Measurements from ENCODE around the gene PSMC3.

The PSMC3 gene

GRCh38 chr11:47413351-47413750 lies 12.9 kb downstream of the PSMC3 start:
- Histone ChIP-seq H3K9ac (ENCODE audit: insufficient read length, low read depth) (no peak overlapping the region), H3K27me3 (ENCODE audit: insufficient read depth, insufficient read length) (no peaks in the 10 kb centered on the region), H3K4me1 (ENCODE audit: insufficient read depth, insufficient read length) (peaks cover 42% of the 10 kb centered on the region), H3K4me3 (ENCODE audit: insufficient read length, low read depth) (no peak overlapping the region), H3K9me3 (ENCODE audit: insufficient read depth, low read length) (no peaks in the 10 kb centered on the region), H3K36me3 (ENCODE audit: insufficient read depth, insufficient read length, low read length) (peaks cover 74% of the 10 kb centered on the region)
- DNase-seq (ENCODE audit: low read depth, low spot score), result no peak
- TF ChIP-seq YY1 (IDR thresholded peaks at IDR 0.05; ENCODE audit: insufficient read depth, insufficient read length) (no peak), ZNF274 (IDR thresholded peaks at IDR 0.05; ENCODE audit: low read depth, low read length) (no peak), SUZ12 (IDR thresholded peaks at IDR 0.05; ENCODE audit: extremely low read depth, insufficient read depth, insufficient read length) (no peak)

GRCh38 chr11:47411884-47412746 lies 14.1 kb downstream of the PSMC3 start:
- H3K36me3 ChIP-seq (ENCODE audit: insufficient read depth, insufficient read length, low read length), result peaks cover 63% of the 10 kb centered on the region
- DNase-seq (ENCODE audit: low read depth, low spot score), result peak; percentile 44
- no peaks in the 10 kb centered on the region for H3K9me3 ChIP-seq (ENCODE audit: insufficient read depth, low read length)
- no peak for TF ChIP-seq YY1 (IDR thresholded peaks at IDR 0.05; ENCODE audit: insufficient read depth, insufficient read length)
- no peak for TF ChIP-seq ZNF274 (IDR thresholded peaks at IDR 0.05; ENCODE audit: low read depth, low read length)
- TF ChIP-seq SUZ12 (IDR thresholded peaks at IDR 0.05; ENCODE audit: extremely low read depth, insufficient read depth, insufficient read length), result no peak
- peaks cover 42% of the 10 kb centered on the region for H3K4me1 ChIP-seq (ENCODE audit: insufficient read depth, insufficient read length)
- H3K4me3 ChIP-seq (ENCODE audit: insufficient read length, low read depth), result no peak overlapping the region
- H3K27me3 ChIP-seq (ENCODE audit: insufficient read depth, insufficient read length), result no peaks in the 10 kb centered on the region
- H3K9ac ChIP-seq (ENCODE audit: insufficient read length, low read depth), result peak overlapping the region; percentile 5

- peaks cover 48% of the 10 kb centered on the region for H3K36me3 ChIP-seq (ENCODE audit: insufficient read depth, insufficient read length, low read length)
- DNase-seq (ENCODE audit: low read depth, low spot score), result no peak
- no peaks in the 10 kb centered on the region for H3K27me3 ChIP-seq (ENCODE audit: insufficient read depth, insufficient read length)
- TF ChIP-seq YY1 (IDR thresholded peaks at IDR 0.05; ENCODE audit: insufficient read depth, insufficient read length) (no peak), ZNF274 (IDR thresholded peaks at IDR 0.05; ENCODE audit: low read depth, low read length) (no peak), SUZ12 (IDR thresholded peaks at IDR 0.05; ENCODE audit: extremely low read depth, insufficient read depth, insufficient read length) (no peak)
- no peaks in the 10 kb centered on the region for H3K9me3 ChIP-seq (ENCODE audit: insufficient read depth, low read length)
- H3K9ac ChIP-seq (ENCODE audit: insufficient read length, low read depth), result peak overlapping the region; percentile 88
- H3K4me1 ChIP-seq (ENCODE audit: insufficient read depth, insufficient read length), result peaks cover 35% of the 10 kb centered on the region
- no peak overlapping the region for H3K4me3 ChIP-seq (ENCODE audit: insufficient read length, low read depth)
These were observed 15.6 kb downstream of the PSMC3 start for GRCh38 chr11:47410370-47411264.

DNA sequence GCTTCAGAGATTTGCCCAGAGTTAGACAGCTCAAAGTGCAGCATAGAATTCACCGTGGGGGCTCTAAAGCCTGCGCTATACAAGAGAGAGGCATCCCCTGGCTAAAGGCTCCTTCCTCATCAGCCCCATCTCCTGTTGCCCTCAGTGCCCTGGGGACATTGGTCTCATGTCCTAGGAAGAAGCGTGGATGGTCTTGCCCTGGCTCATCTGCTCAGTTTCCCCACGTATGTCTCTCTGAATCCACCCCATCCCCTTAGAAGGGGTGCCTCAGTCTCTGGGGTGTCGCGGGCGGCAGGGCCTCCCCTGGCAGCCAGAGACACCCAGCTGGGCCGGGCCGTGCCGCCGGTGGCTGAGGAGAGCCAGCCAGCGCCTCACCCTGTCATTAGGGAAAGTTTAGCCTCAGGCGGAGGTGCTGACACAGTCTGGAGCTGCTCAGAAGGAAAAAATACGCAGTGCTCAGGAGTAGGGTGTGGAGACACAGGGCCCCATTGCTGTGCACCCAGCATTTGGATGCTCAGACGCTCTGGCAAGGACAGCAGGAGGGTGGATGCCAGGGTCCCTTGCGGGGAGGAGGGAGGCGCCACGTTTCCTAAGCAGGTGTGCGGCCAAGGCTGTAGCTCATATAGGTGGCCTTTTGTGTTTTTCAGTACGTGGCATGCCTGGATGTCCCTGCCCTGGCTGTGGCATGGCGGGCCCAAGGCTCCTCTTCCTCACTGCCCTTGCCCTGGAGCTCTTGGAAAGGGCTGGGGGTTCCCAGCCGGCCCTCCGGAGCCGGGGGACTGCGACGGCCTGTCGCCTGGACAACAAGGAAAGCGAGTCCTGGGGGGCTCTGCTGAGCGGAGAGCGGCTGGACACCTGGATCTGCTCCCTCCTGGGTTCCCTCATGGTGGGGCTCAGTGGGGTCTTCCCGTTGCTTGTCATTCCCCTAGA lies 16.5 kb downstream of the PSMC3 start:
- H3K4me1 ChIP-seq (ENCODE audit: insufficient read depth, insufficient read length), result peaks cover 26% of the 10 kb centered on the region
- no peaks in the 10 kb centered on the region for H3K27me3 ChIP-seq (ENCODE audit: insufficient read depth, insufficient read length)
- peak overlapping the region; percentile 87 for H3K4me3 ChIP-seq (ENCODE audit: insufficient read length, low read depth)
- no peak for DNase-seq (ENCODE audit: low read depth, low spot score)
- peaks cover 39% of the 10 kb centered on the region for H3K36me3 ChIP-seq (ENCODE audit: insufficient read depth, insufficient read length, low read length)
- TF ChIP-seq ZNF274 (IDR thresholded peaks at IDR 0.05; ENCODE audit: low read depth, low read length) (no peak), YY1 (IDR thresholded peaks at IDR 0.05; ENCODE audit: insufficient read depth, insufficient read length) (no peak), SUZ12 (IDR thresholded peaks at IDR 0.05; ENCODE audit: extremely low read depth, insufficient read depth, insufficient read length) (no peak)
- H3K9me3 ChIP-seq (ENCODE audit: insufficient read depth, low read length), result no peaks in the 10 kb centered on the region
- peak overlapping the region; percentile 88 for H3K9ac ChIP-seq (ENCODE audit: insufficient read length, low read depth)

GRCh38 chr11:47408598-47409439 lies 17.4 kb downstream of the PSMC3 start:
- no peak for TF ChIP-seq YY1 (IDR thresholded peaks at IDR 0.05; ENCODE audit: insufficient read depth, insufficient read length)
- TF ChIP-seq SUZ12 (IDR thresholded peaks at IDR 0.05; ENCODE audit: extremely low read depth, insufficient read depth, insufficient read length), result no peak
- no peak for TF ChIP-seq ZNF274 (IDR thresholded peaks at IDR 0.05; ENCODE audit: low read depth, low read length)
- H3K27me3 ChIP-seq (ENCODE audit: insufficient read depth, insufficient read length), result no peaks in the 10 kb centered on the region
- no peak for DNase-seq (ENCODE audit: low read depth, low spot score)
- peaks cover 30% of the 10 kb centered on the region for H3K36me3 ChIP-seq (ENCODE audit: insufficient read depth, insufficient read length, low read length)
- H3K4me1 ChIP-seq (ENCODE audit: insufficient read depth, insufficient read length), result peaks cover 19% of the 10 kb centered on the region
- no peaks in the 10 kb centered on the region for H3K9me3 ChIP-seq (ENCODE audit: insufficient read depth, low read length)
- peak overlapping the region; percentile 88 for H3K9ac ChIP-seq (ENCODE audit: insufficient read length, low read depth)
- peak overlapping the region; percentile 87 for H3K4me3 ChIP-seq (ENCODE audit: insufficient read length, low read depth)

Data from NT2/D1 (cell line).